ELF-1 (cell line): ENCODE measurements around the gene CUEDC1.
"Not testable (repeated sequence)": the region's sequence is repeated elsewhere in the genome, so short reads cannot be mapped to it uniquely, and the experiment has no call there.

Source experiments
- DNase-seq: peaks from one replicate; pipeline ENCODE4 v3.0.0-alpha.2; 2016; ENCODE audit warnings: low read depth, low spot score

Gene CUEDC1

DNA sequence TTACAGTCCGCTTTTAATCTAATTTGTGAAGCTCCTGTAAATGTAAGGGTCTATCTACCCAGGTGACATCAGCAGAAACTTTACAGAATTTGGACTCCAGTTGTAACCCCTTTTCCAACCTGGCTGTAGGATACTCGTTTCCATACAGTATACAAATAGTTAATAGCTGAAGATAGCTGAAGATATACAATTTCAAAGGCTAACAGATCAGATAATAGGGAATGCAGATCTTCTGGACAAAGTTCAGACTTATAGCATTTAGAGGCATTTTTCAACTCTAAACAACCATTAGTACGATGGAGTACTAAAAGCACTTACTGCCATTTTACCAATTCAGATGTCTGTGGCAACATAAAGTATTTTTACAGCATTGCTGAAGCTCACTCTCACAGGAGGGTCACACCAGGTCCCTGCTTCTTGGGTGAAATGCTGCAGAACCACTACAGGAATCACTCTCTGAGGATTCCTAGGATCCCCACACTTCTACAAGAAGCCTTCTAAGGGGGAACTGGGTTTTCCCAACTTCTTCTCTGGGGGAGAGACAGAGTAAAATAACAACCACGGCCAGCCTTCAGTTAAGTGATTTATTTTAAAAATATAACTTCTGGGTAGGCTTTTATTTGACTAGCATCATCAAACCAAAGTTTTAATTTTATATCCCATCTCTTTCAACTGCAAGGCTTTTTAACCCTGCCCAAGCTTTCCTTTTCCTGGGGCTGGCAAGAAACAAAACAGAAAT, 29.9 kb upstream of the CUEDC1 start:
- DNase-seq, result no peak

DNA sequence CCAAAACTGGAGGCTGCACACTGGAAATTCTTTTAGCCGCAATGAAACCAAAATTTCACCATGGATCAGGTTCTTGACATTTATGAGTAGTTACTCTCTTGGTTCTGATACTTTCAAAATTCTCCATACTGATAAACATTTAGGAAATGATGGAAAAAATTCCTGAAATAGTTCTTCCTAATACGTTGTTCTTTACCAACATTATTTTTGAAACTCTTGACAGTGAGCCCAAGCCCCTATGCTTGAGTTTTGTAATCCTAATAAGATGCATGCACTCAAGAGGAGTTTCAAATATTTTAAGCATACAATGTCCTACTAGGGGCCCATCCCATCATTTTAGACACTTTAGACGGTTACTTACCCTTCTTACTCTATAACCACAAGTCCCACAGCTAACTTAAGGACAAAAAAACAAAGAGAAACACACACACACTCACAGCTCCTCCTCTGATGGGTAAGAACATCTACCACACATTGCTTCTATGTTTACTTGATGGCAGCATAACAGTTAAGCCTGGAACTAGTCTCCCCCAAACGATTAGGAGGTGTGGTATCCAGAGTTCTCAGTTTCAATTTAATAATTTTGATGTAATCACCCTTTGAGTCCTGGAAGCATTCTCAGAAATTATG, 29.2 kb upstream of the CUEDC1 start:
- no peak for DNase-seq

DNA sequence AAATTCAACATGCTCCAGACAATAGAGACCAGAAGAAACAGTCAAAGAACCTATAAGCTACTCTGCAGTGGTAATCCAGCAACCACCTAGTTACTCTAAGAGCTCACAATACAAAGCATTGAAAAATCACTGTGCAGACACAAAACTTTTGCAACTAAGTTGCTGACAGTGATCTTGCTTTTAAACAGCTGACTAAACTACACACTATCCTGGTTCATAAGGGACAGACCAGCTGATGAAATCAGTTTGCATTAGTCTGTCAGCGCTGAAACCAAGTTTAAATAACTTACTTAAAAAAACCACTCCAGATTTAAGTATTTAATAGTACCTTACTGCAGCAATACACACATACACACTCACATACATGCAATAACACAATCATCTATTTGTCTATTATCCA, 28.2 kb upstream of the CUEDC1 start:
- DNase-seq, result no peak

DNA sequence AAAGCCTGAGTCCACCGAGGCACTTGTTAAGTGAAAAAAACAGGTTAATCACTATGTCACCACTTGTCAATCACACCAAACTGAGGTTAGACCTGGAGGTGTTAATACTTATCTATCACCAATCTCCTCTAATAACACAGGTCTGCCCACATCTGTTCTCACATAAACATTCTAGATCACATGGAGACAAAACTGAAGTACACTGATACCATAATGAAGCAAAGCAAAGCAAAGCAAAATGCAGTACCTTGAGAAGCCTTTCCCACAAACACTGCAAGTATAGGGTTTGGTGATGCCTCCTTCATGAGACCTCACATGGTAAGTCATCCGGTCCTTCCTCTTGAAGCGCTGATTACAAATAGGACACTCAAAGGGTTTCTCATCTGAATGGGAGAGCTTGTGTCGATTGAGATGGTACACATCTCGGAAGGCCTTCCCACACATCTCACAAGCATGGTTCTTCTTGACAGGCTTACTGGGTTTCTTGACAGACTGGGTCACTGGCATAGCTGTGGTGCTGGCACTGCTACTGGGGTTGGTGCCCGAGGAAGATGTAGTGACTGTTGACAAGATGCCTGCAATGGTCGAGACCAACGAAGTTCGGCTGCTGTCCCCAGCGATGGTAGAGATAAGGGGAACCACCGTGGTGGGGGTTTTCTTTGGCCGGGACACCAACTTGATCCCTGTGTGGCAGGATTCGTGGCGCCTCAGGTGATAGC, 27.4 kb upstream of the CUEDC1 start:
- DNase-seq, result no peak

DNA sequence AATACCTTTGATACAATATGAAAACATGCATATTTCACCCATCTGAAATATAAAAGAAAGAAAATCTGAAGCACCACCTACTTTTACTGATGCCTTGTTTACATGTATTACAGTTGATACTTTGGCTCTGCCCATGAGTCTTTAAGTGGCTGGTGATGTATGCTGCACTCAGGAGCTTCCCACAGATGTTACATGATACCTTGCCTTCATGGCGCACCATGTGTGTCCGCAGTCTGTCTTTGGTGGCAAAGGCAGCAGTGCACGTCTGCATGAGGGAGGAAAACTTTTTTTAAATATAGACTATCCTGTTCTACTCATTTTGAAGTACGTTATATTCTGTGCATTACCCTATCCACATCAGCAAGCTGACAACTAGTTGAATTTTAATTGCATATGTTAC, 25.3 kb upstream of the CUEDC1 start:
- no peak for DNase-seq

DNA sequence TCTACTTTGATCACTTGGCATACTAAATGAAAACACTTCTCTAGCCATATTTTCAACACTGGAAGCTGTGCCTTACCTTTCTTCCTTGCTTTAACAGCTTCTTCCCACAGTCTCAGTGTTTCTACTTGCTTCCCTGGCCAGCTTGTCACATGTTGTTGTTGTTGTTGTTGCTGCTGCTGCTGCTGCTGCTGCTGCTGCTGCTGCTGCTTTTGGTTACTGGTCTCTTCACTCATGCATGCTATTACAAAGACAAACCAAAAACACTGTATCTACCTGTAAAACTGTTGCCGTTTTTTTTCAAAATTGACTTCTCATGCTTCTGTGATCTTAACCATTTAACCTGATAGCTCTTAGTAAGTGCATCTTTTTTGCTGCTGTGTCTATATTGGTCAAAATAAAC, 23.9 kb upstream of the CUEDC1 start:
- no peak for DNase-seq

DNA sequence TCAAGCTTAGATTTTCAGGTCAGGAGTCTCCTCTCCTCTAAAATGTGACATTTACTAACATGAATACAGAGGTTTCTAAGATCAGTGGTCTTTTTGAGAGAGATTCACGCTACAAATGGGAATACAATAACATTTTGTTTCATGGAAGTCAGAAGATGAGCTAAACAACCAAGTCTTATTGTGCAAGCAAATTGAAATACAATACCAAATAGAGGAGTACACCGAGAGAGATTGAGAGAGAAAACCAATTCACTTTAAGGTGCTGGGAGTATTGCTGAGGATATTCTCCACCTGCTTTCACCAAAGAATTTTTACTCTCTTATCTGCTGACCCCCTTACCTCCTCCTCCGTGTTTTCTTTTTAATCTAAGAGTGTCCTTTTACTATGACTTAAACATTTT, 21.4 kb upstream of the CUEDC1 start:
- no peak for DNase-seq

DNA sequence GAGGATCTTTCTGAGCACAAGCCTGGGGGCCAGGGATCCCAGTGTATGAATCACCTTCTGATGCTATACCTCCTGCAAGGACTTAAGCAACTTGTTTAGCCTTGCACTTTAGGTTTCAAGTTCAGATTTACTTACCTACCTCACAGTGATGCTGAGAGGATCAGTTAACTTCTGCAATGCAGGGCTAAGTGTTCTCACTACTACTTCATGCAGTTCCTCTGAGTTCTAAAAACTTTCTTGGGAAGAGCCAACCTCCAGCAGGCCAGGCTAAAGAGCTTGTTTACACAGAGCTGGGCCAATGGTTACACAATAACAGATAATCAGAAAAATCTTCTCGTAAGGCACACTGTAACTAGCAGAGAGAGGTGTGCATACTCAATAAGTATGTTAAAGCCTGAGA, 19.8 kb upstream of the CUEDC1 start:
- no peak for DNase-seq

DNA sequence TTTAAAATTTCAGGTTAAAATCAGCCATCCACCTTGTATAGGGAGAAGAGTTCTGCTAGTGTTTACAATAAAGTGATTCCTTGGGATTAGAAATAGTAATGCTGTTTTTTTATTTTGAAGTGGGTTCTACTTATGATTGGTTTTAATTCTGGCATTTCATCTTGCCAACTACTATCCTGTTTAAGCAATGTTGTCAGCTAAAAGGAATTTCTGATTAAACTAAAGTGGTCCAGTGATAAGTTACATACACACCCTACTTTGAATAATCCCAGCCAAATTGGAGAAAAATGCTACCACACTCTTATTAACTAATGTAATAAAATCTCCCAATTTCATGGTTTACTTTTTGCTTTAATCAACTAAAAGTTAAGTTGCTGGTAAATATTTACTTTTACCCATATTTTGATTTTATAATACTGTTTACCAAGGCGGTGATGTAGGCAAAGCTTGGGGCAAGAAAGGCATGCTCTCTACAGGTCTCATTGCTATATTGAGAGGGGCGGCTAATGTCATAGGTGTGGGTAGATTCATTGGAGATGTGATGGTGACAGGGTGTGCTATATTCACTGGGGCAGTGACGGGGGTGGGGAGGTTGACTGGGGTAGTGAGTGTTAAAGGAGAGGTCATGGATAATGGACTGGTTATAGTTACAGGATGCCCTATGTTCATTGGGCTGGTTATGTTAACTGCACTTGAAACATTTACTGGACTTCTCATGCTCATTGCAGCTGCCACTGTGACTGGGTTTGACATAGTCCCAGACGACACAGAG, 19.0 kb upstream of the CUEDC1 start:
- not testable (repeated sequence) for DNase-seq

DNA sequence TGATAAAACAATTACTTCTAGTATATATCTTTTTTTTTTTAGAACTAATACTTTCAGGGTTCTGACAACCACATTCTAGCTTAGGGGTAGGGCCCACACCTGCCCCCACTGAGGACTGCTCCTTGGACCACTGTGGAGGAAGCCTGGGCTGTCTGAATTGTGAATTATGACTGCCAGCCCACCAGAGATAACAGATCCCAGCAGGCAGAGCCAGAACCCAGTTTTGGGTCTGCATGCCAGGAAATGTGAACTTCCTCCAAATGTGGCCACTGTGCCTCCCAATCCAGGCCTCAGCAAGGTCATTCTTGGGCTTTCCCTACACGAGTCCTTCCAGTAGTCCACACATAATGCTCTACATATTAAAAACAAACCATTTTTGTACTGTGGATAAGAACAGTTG, 16.9 kb upstream of the CUEDC1 start:
- no peak for DNase-seq

DNA sequence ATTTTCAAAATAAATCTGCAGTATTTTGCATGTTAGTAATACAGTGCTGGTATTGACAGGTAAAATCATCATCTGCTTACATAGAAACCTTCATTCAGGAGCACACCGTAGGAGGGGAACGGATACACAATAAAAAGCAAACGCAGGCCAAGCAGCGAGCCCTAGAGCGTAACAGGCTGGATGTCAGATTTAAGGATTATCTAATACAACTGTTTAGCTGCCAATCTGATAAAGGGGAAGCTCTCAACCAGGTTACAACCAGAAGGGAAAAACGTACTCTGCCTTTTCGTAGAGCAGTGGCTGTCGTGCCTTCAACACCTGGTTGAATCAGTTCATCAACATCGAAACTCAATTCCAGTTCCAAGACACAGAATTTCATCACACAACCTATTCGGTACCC, 16.4 kb upstream of the CUEDC1 start:
- DNase-seq, result no peak

DNA sequence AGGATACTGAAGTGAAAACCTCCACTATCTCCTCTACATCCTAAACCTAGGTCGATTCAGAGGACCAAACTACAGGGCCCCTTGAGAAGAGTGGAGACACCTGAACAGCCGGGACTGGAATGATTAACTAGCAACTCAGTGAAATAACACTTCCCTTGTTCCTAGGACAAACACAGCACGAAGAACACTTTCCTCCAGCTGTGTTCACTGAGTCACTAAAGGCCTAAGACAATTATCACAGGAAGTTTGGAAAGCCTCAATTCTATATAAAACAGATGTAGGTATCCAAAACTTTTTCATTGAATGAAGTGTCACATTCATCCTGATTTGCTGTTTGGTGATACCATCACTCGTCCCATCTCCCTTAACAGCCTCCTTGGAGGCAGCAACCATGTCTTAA, 15.5 kb upstream of the CUEDC1 start:
- DNase-seq, result no peak

DNA sequence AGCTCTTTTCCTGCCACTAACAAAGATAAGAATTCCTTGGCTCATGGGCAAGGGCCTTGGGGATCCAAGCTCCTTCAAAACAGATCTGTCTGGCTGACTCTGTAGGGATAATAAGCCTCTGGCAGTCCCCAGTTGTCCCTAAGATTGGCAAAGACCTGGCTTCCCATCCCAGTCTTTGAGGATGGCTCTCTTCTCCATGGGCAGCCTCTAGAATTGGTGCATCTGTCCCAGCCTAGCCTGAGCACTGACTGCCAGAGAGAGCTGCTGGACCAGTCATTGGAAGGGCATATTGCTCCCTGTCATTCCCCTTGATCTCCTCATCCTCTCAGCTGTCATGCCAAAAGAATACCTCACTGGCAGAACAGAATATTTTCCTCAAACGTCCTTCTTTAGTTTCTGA, 13.2 kb upstream of the CUEDC1 start:
- DNase-seq, result no peak

DNA sequence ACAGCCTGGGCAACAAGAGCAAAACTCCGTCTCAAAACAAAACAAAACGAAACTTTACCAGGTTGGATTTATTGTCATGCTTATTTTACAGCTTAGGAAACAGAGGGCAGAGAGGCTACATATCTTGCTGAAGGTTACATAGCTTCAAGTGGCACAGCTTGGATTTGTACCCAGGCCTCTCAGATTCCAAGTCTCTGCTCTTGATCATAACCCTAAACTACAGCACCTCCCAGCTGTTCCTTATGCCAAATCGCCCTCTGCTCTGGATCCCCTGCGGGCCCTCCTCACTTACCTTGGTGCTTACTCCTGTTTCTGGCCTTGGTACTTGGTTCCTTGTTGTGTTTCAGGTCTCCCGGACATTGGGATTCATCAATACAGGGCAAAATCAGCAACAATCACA, 11.7 kb upstream of the CUEDC1 start:
- no peak for DNase-seq

DNA sequence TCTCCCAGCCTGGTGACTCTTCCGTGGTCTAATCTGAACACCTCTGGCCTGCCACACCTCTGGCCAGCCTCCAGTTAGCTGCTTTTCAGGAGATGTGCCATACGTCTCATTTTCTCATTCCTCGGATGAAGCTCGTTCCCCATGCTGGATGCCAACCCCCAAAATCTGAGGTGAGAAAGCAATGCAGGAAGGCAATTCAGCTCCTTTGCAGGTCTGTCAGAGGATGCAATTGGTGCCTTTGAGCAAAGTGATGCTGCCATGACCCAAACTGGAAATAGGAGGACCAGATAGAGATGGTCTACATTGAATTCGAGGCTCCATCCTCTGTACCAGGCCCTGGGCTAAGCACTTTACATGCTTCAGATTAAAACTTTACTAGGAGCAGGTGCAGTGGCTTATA, 11.0 kb upstream of the CUEDC1 start:
- DNase-seq, result no peak

DNA sequence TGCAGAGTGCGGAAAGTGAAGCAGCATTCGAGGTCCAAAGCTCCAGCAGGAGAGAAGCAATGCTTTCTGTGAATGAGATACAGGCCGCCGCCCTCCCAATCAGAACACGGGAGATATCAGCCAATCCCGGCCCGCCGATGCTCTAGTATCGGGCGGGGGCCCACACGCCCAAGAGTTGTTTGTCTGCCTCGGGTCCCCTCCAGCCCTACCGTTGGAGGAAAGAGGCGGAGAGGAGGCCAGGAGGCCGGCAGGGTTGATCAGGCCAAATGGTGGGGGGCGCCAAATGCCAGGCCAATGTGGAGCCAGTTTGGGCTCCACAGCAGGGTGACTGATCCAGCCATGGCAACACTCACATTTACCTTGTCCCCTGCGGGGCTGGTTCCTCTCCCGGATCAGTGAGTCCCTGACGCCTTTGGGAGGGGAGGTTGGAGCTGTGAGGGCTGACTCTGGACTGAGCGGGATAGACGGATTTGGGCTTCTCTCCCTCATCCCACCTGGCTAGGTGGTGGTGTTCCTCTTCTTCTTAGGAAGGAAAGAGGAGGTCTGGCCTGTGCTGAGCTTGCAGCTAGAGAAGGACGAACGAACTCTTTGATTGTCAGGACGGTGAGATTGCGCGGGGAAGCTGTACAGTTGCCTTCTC, 10.4 kb upstream of the CUEDC1 start:
- no peak for DNase-seq

DNA sequence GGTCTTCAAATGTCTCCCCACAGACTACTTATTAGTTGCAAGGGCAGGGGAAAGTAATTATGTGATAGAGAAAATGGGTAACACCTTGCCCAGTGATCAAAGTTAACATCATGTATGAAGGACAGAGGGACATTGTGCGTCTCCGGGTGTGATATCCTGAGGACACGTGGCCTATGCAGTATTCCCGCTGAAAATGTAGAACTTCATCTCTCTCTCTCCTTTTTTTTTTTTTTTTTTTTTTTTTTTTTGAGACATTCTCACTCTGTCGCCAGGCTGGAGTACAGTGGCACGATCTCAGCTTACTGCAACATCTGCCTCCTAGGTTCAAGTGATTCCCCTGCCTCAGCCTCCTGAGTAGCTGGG, 7.9 kb upstream of the CUEDC1 start:
- DNase-seq, result no peak

DNA sequence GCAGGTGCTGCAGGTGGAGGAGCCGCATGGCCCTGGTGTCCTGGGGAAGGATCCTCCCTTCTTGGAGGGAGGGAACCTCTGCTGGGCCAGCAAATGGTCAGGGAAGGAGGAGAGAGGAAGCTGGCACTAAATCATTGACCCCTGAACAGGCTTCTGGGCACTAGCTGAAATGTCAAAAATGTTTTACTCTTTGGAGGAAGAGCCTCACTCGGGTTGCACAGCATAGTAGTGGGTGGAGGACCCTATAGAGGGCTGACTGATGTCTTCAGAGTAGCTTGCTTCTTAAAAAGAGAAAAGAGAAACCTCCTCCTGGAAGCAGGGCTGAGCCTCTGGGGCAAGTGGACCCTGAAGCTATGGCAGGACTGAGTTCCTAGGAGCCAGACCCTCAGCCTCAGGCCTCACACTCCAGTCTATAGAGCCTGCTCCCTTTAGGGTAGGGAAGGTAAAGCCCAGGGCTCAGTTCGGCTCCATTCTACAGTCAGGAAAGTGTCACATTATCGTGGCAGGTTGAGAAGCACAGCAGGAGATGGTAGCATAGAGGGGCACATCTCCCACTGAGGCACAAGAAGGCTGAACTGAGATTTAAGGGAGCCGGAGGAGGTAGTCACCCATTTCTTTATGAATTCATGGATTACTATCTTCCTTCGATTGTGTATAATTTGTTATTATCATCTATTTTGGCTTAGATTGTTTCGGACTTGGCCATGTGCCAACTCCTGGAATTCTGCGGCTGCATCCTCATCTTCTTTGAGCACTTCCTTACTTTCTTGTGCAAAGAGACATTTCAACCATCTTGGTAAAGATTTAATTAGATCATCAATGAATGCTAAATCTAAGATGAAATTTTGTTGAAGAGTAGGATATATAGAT, 7.3 kb upstream of the CUEDC1 start:
- DNase-seq, result no peak

DNA sequence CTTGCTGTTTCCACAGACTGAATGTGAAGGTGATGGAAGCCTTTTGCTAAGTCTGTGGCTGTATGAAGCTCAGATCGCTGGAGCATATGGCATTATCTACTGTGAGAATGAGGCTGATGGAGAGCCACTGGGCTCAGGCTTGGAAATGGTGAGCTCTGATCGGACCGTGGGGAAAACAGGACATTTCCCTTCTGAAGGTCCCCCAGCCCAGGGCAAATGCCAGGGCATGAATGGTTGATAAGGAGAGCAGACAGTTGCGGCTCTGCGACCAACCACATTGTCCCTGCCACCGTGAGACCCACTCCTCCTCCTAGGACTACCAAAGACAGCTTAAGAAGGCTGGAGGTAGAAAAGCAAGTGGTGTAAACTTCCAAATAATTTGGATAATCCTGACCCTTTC, 4.7 kb upstream of the CUEDC1 start:
- DNase-seq, result no peak

DNA sequence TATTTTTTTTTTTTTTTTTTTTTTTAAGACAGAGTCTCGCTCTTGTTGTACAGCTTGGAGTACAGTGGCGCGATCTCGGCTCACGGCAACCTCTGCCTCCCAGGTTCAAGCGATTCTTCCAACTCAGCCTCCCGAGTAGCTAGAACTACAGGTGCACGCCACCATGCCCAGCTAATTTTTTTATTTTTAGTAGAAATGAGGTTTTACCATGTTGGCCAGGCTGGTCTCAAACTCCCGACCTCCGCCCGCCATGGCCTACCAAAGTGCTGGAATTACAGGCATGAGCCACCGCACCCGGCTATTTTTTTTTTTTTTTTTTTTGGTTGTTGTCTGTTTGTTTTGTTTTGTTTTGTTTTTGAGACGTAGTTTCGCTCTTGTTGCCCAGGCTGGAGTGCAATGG, 3.2 kb upstream of the CUEDC1 start:
- not testable (repeated sequence) for DNase-seq

DNA sequence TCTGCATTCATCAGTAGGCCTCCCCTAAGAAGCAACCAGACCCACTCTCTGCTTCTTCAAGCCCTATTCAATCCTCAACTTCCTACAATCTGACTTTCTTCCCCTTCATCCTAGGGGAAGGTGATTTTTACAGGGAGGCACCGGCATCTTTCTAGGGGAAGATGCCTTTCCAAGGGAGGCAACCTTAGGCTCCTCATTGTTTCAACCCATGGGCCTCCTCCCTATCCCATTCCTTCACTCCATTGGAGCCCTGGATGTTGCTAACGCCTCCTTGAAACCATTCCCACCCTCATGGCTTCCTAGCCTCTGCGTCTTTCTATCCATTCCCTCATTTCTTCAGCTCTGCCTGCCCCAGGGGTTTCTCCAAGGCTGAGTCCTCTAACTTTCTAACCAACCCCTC, 2.7 kb upstream of the CUEDC1 start:
- DNase-seq, result no peak
